Measurements from ENCODE around the gene TBCD. TPM values are rescaled to one million over a fixed set of nuclear protein-coding genes. Genes with fewer than 3 reads are reported as not detected.

The TBCD gene
- total RNA-seq, 2 donors from 2014 or later, result 38.9 to 74.8 TPM

- no peak overlapping the region for H3K4me3 ChIP-seq
- no peaks in the 10 kb centered on the region for H3K36me3 ChIP-seq (replicated peaks in 1 of 2; ENCODE audit: insufficient read depth in 1 of 2, low read depth in 2 of 2)
- H3K27ac ChIP-seq, result no peak overlapping the region
- no peaks in the 10 kb centered on the region for H3K9me3 ChIP-seq
- TF ChIP-seq POLR2A (IDR thresholded peaks at IDR 0.05), result no peak
- no peak for TF ChIP-seq CTCF (IDR thresholded peaks at IDR 0.05)
- ATAC-seq (no peak), DNase-seq (no peak)
- H3K27me3 ChIP-seq, result no peaks in the 10 kb centered on the region
- intact Hi-C loops (cut with DNase I), result loop anchor here (10.0 kb wide), 1 partner anchor 126 kb away; no protein-coding TSS in a partner anchor
- 95% methylated on average over 11 to 18 of the region's 19 CpGs for WGBS, 2 donors
- no peaks in the 10 kb centered on the region for H3K4me1 ChIP-seq
Measured at GRCh38 chr17:82789051-82789592, 37.3 kb downstream of the TBCD start.

GRCh38 chr17:82789806-82790205 is 37.9 kb downstream of the TBCD start:
- Histone ChIP-seq H3K36me3 (replicated peaks in 1 of 2; ENCODE audit: insufficient read depth in 1 of 2, low read depth in 2 of 2) (no peaks in the 10 kb centered on the region), H3K4me1 (no peaks in the 10 kb centered on the region), H3K9me3 (no peaks in the 10 kb centered on the region), H3K27me3 (no peaks in the 10 kb centered on the region), H3K27ac (no peak overlapping the region), H3K4me3 (no peak overlapping the region)
- intact Hi-C loops (cut with DNase I), result loop anchor here (10.0 kb wide), 1 partner anchor 125 kb away; no protein-coding TSS in a partner anchor
- 91 to 96% methylated on average over 17 of the region's 18 CpGs for WGBS, 2 donors
- DNase-seq, result no peak
- ATAC-seq, result no peak
- TF ChIP-seq POLR2A (IDR thresholded peaks at IDR 0.05) (no peak), CTCF (IDR thresholded peaks at IDR 0.05) (no peak)

GRCh38 chr17:82790391-82790790 is 38.5 kb downstream of the TBCD start:
- no peaks in the 10 kb centered on the region for H3K36me3 ChIP-seq (replicated peaks in 1 of 2; ENCODE audit: insufficient read depth in 1 of 2, low read depth in 2 of 2)
- no peaks in the 10 kb centered on the region for H3K9me3 ChIP-seq

GRCh38 chr17:82791532-82791931 is 39.7 kb downstream of the TBCD start:
- no peaks in the 10 kb centered on the region for H3K27me3 ChIP-seq

More at GRCh38 chr17:82790391-82790790, 38.5 kb downstream of the TBCD start:
- Histone ChIP-seq H3K4me1 (no peaks in the 10 kb centered on the region), H3K27me3 (no peaks in the 10 kb centered on the region), H3K4me3 (no peak overlapping the region), H3K27ac (no peak overlapping the region)
- WGBS, 2 donors, result 96 to 97% methylated on average over 9 to 12 of the region's 13 CpGs
- ATAC-seq (no peak), DNase-seq (no peak)
- TF ChIP-seq POLR2A (IDR thresholded peaks at IDR 0.05) (no peak), CTCF (IDR thresholded peaks at IDR 0.05) (no peak)
- intact Hi-C loops (cut with DNase I), result no loop called here

More at GRCh38 chr17:82791532-82791931, 39.7 kb downstream of the TBCD start:
- DNase-seq (no peak), ATAC-seq (no peak)
- no peak overlapping the region for H3K27ac ChIP-seq
- WGBS, 2 donors, result 83 to 89% methylated on average over 11 to 12 of the region's 12 CpGs
- no peaks in the 10 kb centered on the region for H3K4me1 ChIP-seq
- intact Hi-C loops (cut with DNase I), result no loop called here
- H3K9me3 ChIP-seq, result no peaks in the 10 kb centered on the region
- no peak overlapping the region for H3K4me3 ChIP-seq
- TF ChIP-seq CTCF (IDR thresholded peaks at IDR 0.05) (no peak), POLR2A (IDR thresholded peaks at IDR 0.05) (no peak)
- H3K36me3 ChIP-seq (replicated peaks in 1 of 2; ENCODE audit: insufficient read depth in 1 of 2, low read depth in 2 of 2), result no peaks in the 10 kb centered on the region
